ENCODE results near the gene CDH3. TPM values are rescaled to one million over a fixed set of nuclear protein-coding genes. Genes with fewer than 3 reads are reported as not detected.

CDH3 gene
- total RNA-seq, 1 donor = not detected

GRCh38 chr16:68732042-68732680 is 87.1 kb downstream of the CDH3 start:
- no peak overlapping the region for H3K4me3 ChIP-seq (ENCODE audit: low read depth, low read length)
- TF ChIP-seq CTCF (IDR thresholded peaks at IDR 0.05; ENCODE audit: insufficient read depth, low read length) = no peak
- DNase-seq (ENCODE audit: low read depth) = peak; percentile 17

GRCh38 chr16:68732741-68733399 is 87.8 kb downstream of the CDH3 start:
- no peak overlapping the region for H3K4me3 ChIP-seq (ENCODE audit: low read depth, low read length)
- no peak for TF ChIP-seq CTCF (IDR thresholded peaks at IDR 0.05; ENCODE audit: insufficient read depth, low read length)
- no peak for DNase-seq (ENCODE audit: low read depth)

- no peak for TF ChIP-seq CTCF (IDR thresholded peaks at IDR 0.05; ENCODE audit: insufficient read depth, low read length)
- no peak overlapping the region for H3K4me3 ChIP-seq (ENCODE audit: low read depth, low read length)
- DNase-seq (ENCODE audit: low read depth) = no peak
Observed at GRCh38 chr16:68733570-68733969, 88.5 kb downstream of the CDH3 start.

- no peak for TF ChIP-seq CTCF (IDR thresholded peaks at IDR 0.05; ENCODE audit: insufficient read depth, low read length)
- H3K4me3 ChIP-seq (ENCODE audit: low read depth, low read length) = no peak overlapping the region
- DNase-seq (ENCODE audit: low read depth) = no peak
Observed at GRCh38 chr16:68734782-68735181, 89.7 kb downstream of the CDH3 start.

GRCh38 chr16:68736561-68736960 is 91.5 kb downstream of the CDH3 start:
- TF ChIP-seq CTCF (IDR thresholded peaks at IDR 0.05; ENCODE audit: insufficient read depth, low read length) = no peak

GRCh38 chr16:68737046-68737729 is 92.1 kb downstream of the CDH3 start, which contains the start of gene CDH1:
Gene CDH1, plus strand, starts transcription at chr16:68737292. Its CDS starts 124 bp downstream, at chr16:68737416.
- no peak within 1 kb of the TSS for H3K4me3 ChIP-seq (ENCODE audit: low read depth, low read length)
- no peak for TF ChIP-seq CTCF (IDR thresholded peaks at IDR 0.05; ENCODE audit: insufficient read depth, low read length)
- no peak for DNase-seq (ENCODE audit: low read depth)

More at GRCh38 chr16:68736561-68736960, 91.5 kb downstream of the CDH3 start:
- no peak for DNase-seq (ENCODE audit: low read depth)
- no peak overlapping the region for H3K4me3 ChIP-seq (ENCODE audit: low read depth, low read length)
